ENCODE data around the gene PGLYRP2.

The PGLYRP2 gene

GRCh38 chr19:15508035-15508710 is 28.9 kb upstream of the PGLYRP2 start, which contains the start of gene CYP4F22:
Gene CYP4F22, plus strand, starts transcription at chr19:15508525. Its CDS starts 16,812 bp downstream, at chr19:15525337.
- no peak within 1 kb of the TSS for H3K27ac ChIP-seq (ENCODE audit: low read length)
- no peaks in the 10 kb centered on the region for H3K4me1 ChIP-seq (ENCODE audit: control insufficient read depth, insufficient read depth, low read length)
- H3K4me3 ChIP-seq (ENCODE audit: low read length in 2 of 2) = no peak within 1 kb of the TSS
- H3K36me3 ChIP-seq (ENCODE audit: control insufficient read depth in 2 of 2, insufficient read depth in 2 of 2, low read length in 2 of 2) = no peaks in the 10 kb centered on the region
- no peak within 1 kb of the TSS for H3K9ac ChIP-seq (ENCODE audit: low read length in 2 of 2)
- H3K27me3 ChIP-seq (ENCODE audit: control insufficient read depth in 1 of 2, insufficient read depth in 2 of 2, low read length in 2 of 2) = peaks cover 32 to 34% of the 10 kb centered on the region in 2 donors
- H3K9me3 ChIP-seq (ENCODE audit: control insufficient read depth in 2 of 2, low read length in 2 of 2) = no peaks in the 10 kb centered on the region

DNA sequence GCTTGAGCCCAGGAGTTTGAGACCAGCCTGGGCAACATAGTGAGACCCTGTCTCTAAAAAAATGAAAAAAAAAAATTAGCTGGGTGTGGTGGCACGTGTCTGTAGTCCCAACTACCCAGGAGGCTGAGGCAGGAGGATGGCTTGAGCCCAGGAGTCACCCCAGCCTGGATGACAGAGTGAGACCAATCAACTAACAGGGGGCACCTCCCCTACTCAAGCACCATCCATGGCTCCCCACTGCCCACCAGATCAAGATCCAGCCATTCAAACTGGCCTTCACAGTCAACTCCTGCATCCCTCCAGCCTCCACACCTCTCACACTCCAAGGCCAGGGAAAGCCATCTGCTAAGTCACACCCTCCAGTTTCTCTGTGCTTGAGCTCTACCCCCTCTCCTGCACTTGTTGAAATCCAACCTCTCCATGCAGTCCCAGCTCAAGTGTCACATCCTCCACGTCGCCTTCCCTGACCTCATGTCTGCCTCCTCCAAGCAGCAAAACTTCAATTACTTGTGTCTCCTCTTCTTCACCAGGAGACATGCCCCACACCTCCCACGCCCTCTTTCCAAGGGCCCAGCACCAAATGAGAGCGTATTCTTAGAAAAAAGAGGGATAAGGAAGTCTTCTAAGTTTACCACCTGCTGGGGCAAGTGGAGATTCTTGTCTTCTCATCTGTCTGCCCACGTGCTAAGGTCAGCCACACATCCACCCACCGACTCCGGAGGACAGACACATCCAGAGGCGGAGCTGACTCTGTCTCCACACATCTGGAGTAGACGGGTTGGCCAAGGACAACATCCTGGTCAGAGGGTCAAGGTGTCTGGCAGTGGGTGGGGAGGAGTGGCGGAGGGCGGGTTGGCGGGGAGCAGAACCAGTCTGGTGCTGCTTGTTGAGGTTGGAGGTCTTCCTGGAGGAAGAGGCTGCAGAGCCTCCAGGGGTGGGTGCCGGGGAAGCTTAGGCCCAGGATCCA is 28.1 kb upstream of the PGLYRP2 start:
- Histone ChIP-seq H3K9me3 (ENCODE audit: control insufficient read depth in 2 of 2, low read length in 2 of 2) (no peaks in the 10 kb centered on the region), H3K27me3 (ENCODE audit: control insufficient read depth in 1 of 2, insufficient read depth in 2 of 2, low read length in 2 of 2) (peaks cover 32 to 34% of the 10 kb centered on the region in 2 donors), H3K9ac (ENCODE audit: low read length in 2 of 2) (no peak overlapping the region), H3K27ac (ENCODE audit: low read length) (no peak overlapping the region), H3K36me3 (ENCODE audit: control insufficient read depth in 2 of 2, insufficient read depth in 2 of 2, low read length in 2 of 2) (no peaks in the 10 kb centered on the region), H3K4me1 (ENCODE audit: control insufficient read depth, insufficient read depth, low read length) (no peaks in the 10 kb centered on the region), H3K4me3 (ENCODE audit: low read length in 2 of 2) (no peak overlapping the region)

GRCh38 chr19:15506074-15506571 is 26.8 kb upstream of the PGLYRP2 start:
- H3K27ac ChIP-seq (ENCODE audit: low read length) = no peak overlapping the region
- no peaks in the 10 kb centered on the region for H3K9me3 ChIP-seq (ENCODE audit: control insufficient read depth in 2 of 2, low read length in 2 of 2)
- H3K9ac ChIP-seq (ENCODE audit: low read length in 2 of 2) = no peak overlapping the region
- H3K4me3 ChIP-seq (ENCODE audit: low read length in 2 of 2) = no peak overlapping the region
- no peaks in the 10 kb centered on the region for H3K4me1 ChIP-seq (ENCODE audit: control insufficient read depth, insufficient read depth, low read length)
- no peaks in the 10 kb centered on the region for H3K36me3 ChIP-seq (ENCODE audit: control insufficient read depth in 2 of 2, insufficient read depth in 2 of 2, low read length in 2 of 2)
- H3K27me3 ChIP-seq (ENCODE audit: control insufficient read depth in 1 of 2, insufficient read depth in 2 of 2, low read length in 2 of 2) = peaks cover 26 to 28% of the 10 kb centered on the region in 2 donors

DNA sequence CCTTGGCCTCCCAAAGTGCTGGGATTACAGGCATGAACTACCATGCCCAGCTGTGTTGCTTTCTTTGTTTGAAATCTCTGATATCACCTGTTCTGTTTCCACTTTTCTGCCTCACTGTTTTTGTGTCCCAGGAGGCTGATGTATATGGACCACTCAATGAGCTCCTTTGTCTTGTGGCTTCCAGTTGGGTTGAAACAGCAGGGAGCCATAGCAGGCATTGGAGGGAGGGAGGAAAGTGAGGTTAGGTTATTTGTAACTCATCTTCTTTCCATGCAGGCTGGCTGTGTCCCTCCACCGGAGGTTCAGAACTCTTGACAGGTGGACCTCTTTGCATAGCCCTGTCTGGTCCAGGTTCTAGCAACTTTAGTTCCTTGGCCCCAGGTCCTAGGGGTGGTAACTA is 23.0 kb upstream of the PGLYRP2 start:
- Histone ChIP-seq H3K27ac (ENCODE audit: low read length) (no peak overlapping the region), H3K4me1 (ENCODE audit: control insufficient read depth, insufficient read depth, low read length) (no peaks in the 10 kb centered on the region), H3K4me3 (ENCODE audit: low read length in 2 of 2) (no peak overlapping the region), H3K36me3 (ENCODE audit: control insufficient read depth in 2 of 2, insufficient read depth in 2 of 2, low read length in 2 of 2) (no peaks in the 10 kb centered on the region), H3K27me3 (ENCODE audit: control insufficient read depth in 1 of 2, insufficient read depth in 2 of 2, low read length in 2 of 2) (peaks cover 3 to 12% of the 10 kb centered on the region in 2 donors), H3K9me3 (ENCODE audit: control insufficient read depth in 2 of 2, low read length in 2 of 2) (no peaks in the 10 kb centered on the region), H3K9ac (ENCODE audit: low read length in 2 of 2) (no peak overlapping the region)

DNA sequence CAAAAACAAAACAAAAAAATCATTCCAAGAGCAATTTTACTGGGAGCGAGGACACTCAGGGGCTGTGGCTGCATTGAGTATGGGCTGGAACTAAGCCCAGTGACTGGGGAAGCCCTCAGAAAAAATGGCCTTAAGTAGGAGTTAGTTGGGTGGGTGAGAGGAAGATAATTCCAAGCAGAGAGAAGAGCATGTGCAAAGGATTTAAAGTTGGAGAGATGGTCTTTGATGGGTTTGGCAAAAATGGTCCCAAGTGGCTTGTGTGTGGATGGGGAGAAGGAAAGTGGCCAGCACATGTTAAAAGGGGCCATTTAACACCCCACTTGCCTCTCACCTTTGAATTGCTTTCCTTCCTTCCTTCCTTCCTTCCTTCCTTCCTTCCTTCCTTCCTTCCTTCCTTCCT is 22.3 kb upstream of the PGLYRP2 start:
- Histone ChIP-seq H3K27ac (ENCODE audit: low read length) (no peak overlapping the region), H3K27me3 (ENCODE audit: control insufficient read depth in 1 of 2, insufficient read depth in 2 of 2, low read length in 2 of 2) (peaks cover 0 to 9% of the 10 kb centered on the region in 2 donors), H3K4me1 (ENCODE audit: control insufficient read depth, insufficient read depth, low read length) (no peaks in the 10 kb centered on the region), H3K9me3 (ENCODE audit: control insufficient read depth in 2 of 2, low read length in 2 of 2) (no peaks in the 10 kb centered on the region), H3K4me3 (ENCODE audit: low read length in 2 of 2) (no peak overlapping the region), H3K36me3 (ENCODE audit: control insufficient read depth in 2 of 2, insufficient read depth in 2 of 2, low read length in 2 of 2) (no peaks in the 10 kb centered on the region), H3K9ac (ENCODE audit: low read length in 2 of 2) (no peak overlapping the region)

- Histone ChIP-seq H3K4me1 (ENCODE audit: control insufficient read depth, insufficient read depth, low read length) (no peaks in the 10 kb centered on the region), H3K4me3 (ENCODE audit: low read length in 2 of 2) (no peak overlapping the region), H3K36me3 (ENCODE audit: control insufficient read depth in 2 of 2, insufficient read depth in 2 of 2, low read length in 2 of 2) (no peaks in the 10 kb centered on the region)
Observed at GRCh38 chr19:15498910-15499309, 19.6 kb upstream of the PGLYRP2 start.

GRCh38 chr19:15498156-15498858 is 19.0 kb upstream of the PGLYRP2 start:
- H3K4me3 ChIP-seq (ENCODE audit: low read length in 2 of 2) = no peak overlapping the region
- H3K9me3 ChIP-seq (ENCODE audit: control insufficient read depth in 2 of 2, low read length in 2 of 2) = no peaks in the 10 kb centered on the region
- H3K4me1 ChIP-seq (ENCODE audit: control insufficient read depth, insufficient read depth, low read length) = no peaks in the 10 kb centered on the region
- H3K36me3 ChIP-seq (ENCODE audit: control insufficient read depth in 2 of 2, insufficient read depth in 2 of 2, low read length in 2 of 2) = no peaks in the 10 kb centered on the region
- H3K27ac ChIP-seq (ENCODE audit: low read length) = no peak overlapping the region
- peaks cover 0 to 2% of the 10 kb centered on the region in 2 donors for H3K27me3 ChIP-seq (ENCODE audit: control insufficient read depth in 1 of 2, insufficient read depth in 2 of 2, low read length in 2 of 2)
- no peak overlapping the region for H3K9ac ChIP-seq (ENCODE audit: low read length in 2 of 2)

More at GRCh38 chr19:15498910-15499309, 19.6 kb upstream of the PGLYRP2 start:
- no peak overlapping the region for H3K27ac ChIP-seq (ENCODE audit: low read length)
- no peaks in the 10 kb centered on the region for H3K9me3 ChIP-seq (ENCODE audit: control insufficient read depth in 2 of 2, low read length in 2 of 2)
- peaks cover 0 to 2% of the 10 kb centered on the region in 2 donors for H3K27me3 ChIP-seq (ENCODE audit: control insufficient read depth in 1 of 2, insufficient read depth in 2 of 2, low read length in 2 of 2)
- no peak overlapping the region for H3K9ac ChIP-seq (ENCODE audit: low read length in 2 of 2)

DNA sequence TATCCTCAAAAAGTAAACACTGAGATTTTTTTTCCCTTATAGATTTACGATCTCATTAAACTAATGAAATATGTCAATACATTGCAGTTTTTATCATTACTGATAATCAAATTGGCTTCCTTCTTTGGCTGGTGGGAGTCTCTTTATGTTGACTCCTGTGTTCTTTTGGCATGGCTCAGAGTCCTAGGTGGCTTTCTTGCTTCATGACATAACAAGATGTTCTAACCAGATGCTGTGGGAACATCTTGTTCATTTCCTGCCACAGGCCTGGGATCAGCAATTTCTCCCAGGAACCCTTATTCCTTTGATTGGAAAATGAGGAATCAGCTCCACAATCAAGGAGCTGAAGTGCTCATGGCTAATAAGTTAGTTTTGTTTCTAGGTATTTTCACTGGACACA is 15.8 kb upstream of the PGLYRP2 start:
- no peaks in the 10 kb centered on the region for H3K27me3 ChIP-seq (ENCODE audit: control insufficient read depth in 1 of 2, insufficient read depth in 2 of 2, low read length in 2 of 2)
- no peak overlapping the region for H3K9ac ChIP-seq (ENCODE audit: low read length in 2 of 2)
- no peaks in the 10 kb centered on the region for H3K36me3 ChIP-seq (ENCODE audit: control insufficient read depth in 2 of 2, insufficient read depth in 2 of 2, low read length in 2 of 2)
- H3K4me1 ChIP-seq (ENCODE audit: control insufficient read depth, insufficient read depth, low read length) = no peaks in the 10 kb centered on the region
- no peak overlapping the region for H3K4me3 ChIP-seq (ENCODE audit: low read length in 2 of 2)
- H3K27ac ChIP-seq (ENCODE audit: low read length) = no peak overlapping the region
- H3K9me3 ChIP-seq (ENCODE audit: control insufficient read depth in 2 of 2, low read length in 2 of 2) = no peaks in the 10 kb centered on the region

- Histone ChIP-seq H3K9ac (ENCODE audit: low read length in 2 of 2) (no peak overlapping the region), H3K27me3 (ENCODE audit: control insufficient read depth in 1 of 2, insufficient read depth in 2 of 2, low read length in 2 of 2) (no peaks in the 10 kb centered on the region), H3K27ac (ENCODE audit: low read length) (no peak overlapping the region), H3K36me3 (ENCODE audit: control insufficient read depth in 2 of 2, insufficient read depth in 2 of 2, low read length in 2 of 2) (no peaks in the 10 kb centered on the region), H3K4me3 (ENCODE audit: low read length in 2 of 2) (no peak overlapping the region), H3K4me1 (ENCODE audit: control insufficient read depth, insufficient read depth, low read length) (no peaks in the 10 kb centered on the region), H3K9me3 (ENCODE audit: control insufficient read depth in 2 of 2, low read length in 2 of 2) (no peaks in the 10 kb centered on the region)
Observed at GRCh38 chr19:15488489-15489226, 9.4 kb upstream of the PGLYRP2 start.

DNA sequence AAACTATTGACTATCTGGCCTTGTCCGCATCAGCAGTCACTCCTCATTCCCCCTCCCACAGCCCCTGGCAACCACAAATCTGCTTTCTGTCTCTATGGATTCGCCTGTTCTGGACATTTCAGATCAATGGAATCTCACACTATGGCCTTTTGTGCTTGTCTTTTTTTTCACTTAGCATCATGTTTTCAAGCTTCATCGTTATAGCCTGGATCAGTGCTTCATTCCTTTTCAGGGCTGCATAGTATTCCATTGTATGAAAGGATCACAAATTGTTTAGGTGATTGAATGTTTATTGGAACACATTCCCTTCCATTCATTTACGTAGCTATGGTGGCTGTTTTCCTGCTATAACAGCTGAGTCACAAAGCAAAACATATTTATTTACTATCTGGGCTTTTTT is 7.7 kb upstream of the PGLYRP2 start:
- no peaks in the 10 kb centered on the region for H3K4me1 ChIP-seq (ENCODE audit: control insufficient read depth, insufficient read depth, low read length)
- H3K27me3 ChIP-seq (ENCODE audit: control insufficient read depth in 1 of 2, insufficient read depth in 2 of 2, low read length in 2 of 2) = no peaks in the 10 kb centered on the region
- no peak overlapping the region for H3K4me3 ChIP-seq (ENCODE audit: low read length in 2 of 2)
- H3K9ac ChIP-seq (ENCODE audit: low read length in 2 of 2) = no peak overlapping the region
- H3K36me3 ChIP-seq (ENCODE audit: control insufficient read depth in 2 of 2, insufficient read depth in 2 of 2, low read length in 2 of 2) = no peaks in the 10 kb centered on the region
- H3K27ac ChIP-seq (ENCODE audit: low read length) = no peak overlapping the region
- H3K9me3 ChIP-seq (ENCODE audit: control insufficient read depth in 2 of 2, low read length in 2 of 2) = no peaks in the 10 kb centered on the region
